ENCODE data around the gene RABGAP1L. TPM values are rescaled to one million over a fixed set of nuclear protein-coding genes. Genes with fewer than 3 reads are reported as not detected.
A peak's percentile ranks its signal among the peaks of the same experiment; 100 is the strongest.
"Not testable (repeated sequence)": the region's sequence is repeated elsewhere in the genome, so short reads cannot be mapped to it uniquely, and the experiment has no call there.

The RABGAP1L gene
- total RNA-seq, 6 donors from 2014 or later: 41.3 to 229 (median 85.3) TPM

- H3K36me3 ChIP-seq: peaks cover 9 to 51% (median 30%) of the 10 kb centered on the region in 4 donors
- no peak for ATAC-seq (ENCODE audit: low FRiP score in 2 of 2)
Observed at GRCh38 chr1:175019524-175019923, 860.2 kb downstream of the RABGAP1L start.

GRCh38 chr1:175023043-175023921, 864.0 kb downstream of the RABGAP1L start, which contains the start of gene MRPS14:
MRPS14 (minus strand) TSS chr1:175023425; CDS start chr1:175023408, 17 bp downstream.
- Histone ChIP-seq H3K4me3 (peak within 1 kb of the TSS; percentile 70 to 93 (median 79)), H3K36me3 (peaks cover 0 to 14% (median 1%) of the 10 kb centered on the region in 4 donors), H3K9me3 (no peaks in the 10 kb centered on the region), H3K4me1 (peaks cover 4 to 15% (median 10%) of the 10 kb centered on the region in 4 donors), H3K27me3 (no peaks in the 10 kb centered on the region), H3K27ac (peak within 1 kb of the TSS; percentile 85 to 87 (median 86))
- DNase-seq (peak; percentile 97 to 100), ATAC-seq (ENCODE audit: low FRiP score in 2 of 2) (peak; percentile 100)
- TF ChIP-seq EP300 (IDR thresholded peaks at IDR 0.05): no peak
- TF ChIP-seq POLR2A (IDR thresholded peaks at IDR 0.05): peak in 2 of 4 donors; percentile 76 to 78
- peak; percentile 77 to 88 for TF ChIP-seq POLR2AphosphoS5 (IDR thresholded peaks at IDR 0.05)
- WGBS, 2 donors: 4% methylated on average over 35 to 42 of the region's 42 CpGs

More at GRCh38 chr1:175019524-175019923, 860.2 kb downstream of the RABGAP1L start:
- WGBS, 2 donors: 87 to 92% methylated on average over 3 of the region's 3 CpGs
- H3K27ac ChIP-seq: no peak overlapping the region
- H3K4me1 ChIP-seq: peaks cover 4 to 15% (median 10%) of the 10 kb centered on the region in 4 donors
- DNase-seq: no peak
- H3K9me3 ChIP-seq: no peaks in the 10 kb centered on the region
- TF ChIP-seq POLR2A (IDR thresholded peaks at IDR 0.05) (no peak), EP300 (IDR thresholded peaks at IDR 0.05) (no peak), CTCF (IDR thresholded peaks at IDR 0.05) (no peak), POLR2AphosphoS5 (IDR thresholded peaks at IDR 0.05) (no peak)
- H3K27me3 ChIP-seq: no peaks in the 10 kb centered on the region
- H3K4me3 ChIP-seq: no peak overlapping the region

- not testable (repeated sequence) for H3K27me3 ChIP-seq; H3K36me3 ChIP-seq; H3K9me3 ChIP-seq; DNase-seq; ATAC-seq (ENCODE audit: low FRiP score in 2 of 2)
- WGBS, 2 donors: 88 to 96% methylated on average over 2 of the region's 2 CpGs
- peaks cover 4 to 15% (median 10%) of the 10 kb centered on the region in 4 donors for H3K4me1 ChIP-seq
- H3K4me3 ChIP-seq: peak overlapping the region; percentile 30 to 93 (median 73)
- peak overlapping the region; percentile 85 to 87 (median 86) for H3K27ac ChIP-seq
Observed at GRCh38 chr1:175023922-175024242, 864.6 kb downstream of the RABGAP1L start.

GRCh38 chr1:175024773-175025172, 865.5 kb downstream of the RABGAP1L start:
- no peaks in the 10 kb centered on the region for H3K9me3 ChIP-seq
- H3K36me3 ChIP-seq: peaks cover 0 to 7% (median 0%) of the 10 kb centered on the region in 4 donors
- TF ChIP-seq EP300 (IDR thresholded peaks at IDR 0.05) (no peak), POLR2AphosphoS5 (IDR thresholded peaks at IDR 0.05) (no peak), POLR2A (IDR thresholded peaks at IDR 0.05) (no peak), CTCF (IDR thresholded peaks at IDR 0.05) (no peak)
- ATAC-seq (ENCODE audit: low FRiP score in 2 of 2) (no peak), DNase-seq (no peak)
- no peak overlapping the region for H3K27ac ChIP-seq
- peaks cover 4 to 19% (median 10%) of the 10 kb centered on the region in 4 donors for H3K4me1 ChIP-seq
- H3K27me3 ChIP-seq: no peaks in the 10 kb centered on the region
- H3K4me3 ChIP-seq: no peak overlapping the region
- 95 to 100% methylated on average over 2 of the region's 2 CpGs for WGBS, 2 donors

- no peak overlapping the region for H3K4me3 ChIP-seq
- 94% methylated on average over 4 of the region's 4 CpGs for WGBS, 2 donors
- H3K27me3 ChIP-seq: no peaks in the 10 kb centered on the region
- H3K27ac ChIP-seq: no peak overlapping the region
- peaks cover 0 to 5% (median 0%) of the 10 kb centered on the region in 4 donors for H3K4me1 ChIP-seq
- ATAC-seq (ENCODE audit: low FRiP score in 2 of 2) (no peak), DNase-seq (no peak)
- H3K9me3 ChIP-seq: no peaks in the 10 kb centered on the region
- no peaks in the 10 kb centered on the region for H3K36me3 ChIP-seq
- TF ChIP-seq POLR2AphosphoS5 (IDR thresholded peaks at IDR 0.05): no peak
- no peak for TF ChIP-seq POLR2A (IDR thresholded peaks at IDR 0.05)
- TF ChIP-seq CTCF (IDR thresholded peaks at IDR 0.05): no peak
- TF ChIP-seq EP300 (IDR thresholded peaks at IDR 0.05): no peak
Observed at GRCh38 chr1:175033953-175034352, 874.6 kb downstream of the RABGAP1L start.
